Activated T-helper 1 cell treated with anti-CD3 and anti-CD28 coated beads, Interleukin-12 subunit alpha, Interleukin-12 subunit beta, Interleukin-2, Interleukin-4 antibody, amounts not matched to agents 30 ng/mL and 10 ng/mL and 1 ng/mL, durations not matched to agents 14 hours and 24 hours and 36 hours (primary cell): Measurements from ENCODE around the gene DAZAP2. TPM values are rescaled to one million over a fixed set of nuclear protein-coding genes. Genes with fewer than 3 reads are reported as not detected.

Experiments
- DNase-seq: peaks from one replicate; pipeline ENCODE4 v3.0.0; 2021; ENCODE audit warnings: low spot score
- H3K27ac Mint-ChIP-seq: one replicate; pipeline ENCODE4 v1.8.0; 2021; ENCODE audit warnings: mild to moderate bottlenecking, mixed read lengths
- H3K27me3 Mint-ChIP-seq: one replicate; pipeline ENCODE4 v1.8.0; 2022; ENCODE audit warnings: mild to moderate bottlenecking, moderate library complexity, mixed read lengths; ENCODE audit not compliant: insufficient read depth
- H3K36me3 Mint-ChIP-seq: one replicate; pipeline ENCODE4 v1.8.0; 2021; ENCODE audit warnings: low read depth, mixed read lengths
- H3K4me1 Mint-ChIP-seq: one replicate; pipeline ENCODE4 v1.8.0; 2021; ENCODE audit warnings: low read depth, mixed read lengths
- H3K4me3 Mint-ChIP-seq: one replicate; pipeline ENCODE4 v1.8.0; 2021; ENCODE audit warnings: mild to moderate bottlenecking, moderate library complexity, mixed read lengths
- H3K9me3 Mint-ChIP-seq: one replicate; pipeline ENCODE4 v1.8.0; 2021; ENCODE audit warnings: mixed read lengths
- intact Hi-C: fragments of 100-400 bp; cut with micrococcal nuclease; formaldehyde crosslinking; loops from one replicate; pipeline ENCODE4 v1.15.1; 2024
- total RNA-seq: library from RNA; stranded (reverse); gene quantifications from 2 replicates; pipeline ENCODE4 v1.2.3, GENCODE V29; 2022

DAZAP2 gene
- 163 and 169 TPM in 2 replicates for total RNA-seq

GRCh38 chr12:51238510-51239334 lies at the start of gene DAZAP2:
DAZAP2 (plus strand) TSS chr12:51238826; CDS start chr12:51238908, 82 bp downstream.
- H3K4me1 Mint-ChIP-seq = peaks cover 45% of the 10 kb centered on the region
- no peaks in the 10 kb centered on the region for H3K27me3 Mint-ChIP-seq
- peak within 1 kb of the TSS; percentile 91 for H3K4me3 Mint-ChIP-seq
- peak within 1 kb of the TSS; percentile 99 for H3K27ac Mint-ChIP-seq
- peak; percentile 92 for DNase-seq
- H3K36me3 Mint-ChIP-seq = peaks cover 32% of the 10 kb centered on the region
- intact Hi-C loops = loop anchor here (1.0 to 2.0 kb wide), 10 partner anchors 20 to 838 kb away; partner anchors contain the start of genes ATF1, CSRNP2, LARP4 and LETMD1
- H3K9me3 Mint-ChIP-seq = no peaks in the 10 kb centered on the region

GRCh38 chr12:51189790-51190355 lies 48.8 kb upstream of the DAZAP2 start:
- DNase-seq = no peak
- intact Hi-C loops = no loop called here
- H3K9me3 Mint-ChIP-seq = no peaks in the 10 kb centered on the region
- no peak overlapping the region for H3K27ac Mint-ChIP-seq
- no peaks in the 10 kb centered on the region for H3K27me3 Mint-ChIP-seq
- no peaks in the 10 kb centered on the region for H3K36me3 Mint-ChIP-seq
- H3K4me1 Mint-ChIP-seq = no peaks in the 10 kb centered on the region
- H3K4me3 Mint-ChIP-seq = no peak overlapping the region

- Mint-ChIP-seq H3K27me3 (no peaks in the 10 kb centered on the region), H3K27ac (no peak overlapping the region), H3K9me3 (no peaks in the 10 kb centered on the region), H3K4me1 (no peaks in the 10 kb centered on the region), H3K4me3 (no peak overlapping the region), H3K36me3 (no peaks in the 10 kb centered on the region)
- no peak for DNase-seq
- intact Hi-C loops = no loop called here
Measured at GRCh38 chr12:51190820-51191219, 47.8 kb upstream of the DAZAP2 start.

- intact Hi-C loops = no loop called here
- H3K4me3 Mint-ChIP-seq = no peak overlapping the region
- H3K27me3 Mint-ChIP-seq = no peaks in the 10 kb centered on the region
- H3K27ac Mint-ChIP-seq = no peak overlapping the region
- no peaks in the 10 kb centered on the region for H3K9me3 Mint-ChIP-seq
- H3K4me1 Mint-ChIP-seq = no peaks in the 10 kb centered on the region
- H3K36me3 Mint-ChIP-seq = no peaks in the 10 kb centered on the region
- no peak for DNase-seq
Measured at GRCh38 chr12:51191516-51192283, 46.9 kb upstream of the DAZAP2 start.

GRCh38 chr12:51192284-51192671 lies 46.3 kb upstream of the DAZAP2 start:
- Mint-ChIP-seq H3K36me3 (no peaks in the 10 kb centered on the region), H3K4me1 (no peaks in the 10 kb centered on the region), H3K4me3 (no peak overlapping the region), H3K9me3 (no peaks in the 10 kb centered on the region), H3K27me3 (no peaks in the 10 kb centered on the region), H3K27ac (no peak overlapping the region)
- intact Hi-C loops = no loop called here
- DNase-seq = no peak

- H3K4me3 Mint-ChIP-seq = no peak overlapping the region
- no peak for DNase-seq
- no peaks in the 10 kb centered on the region for H3K36me3 Mint-ChIP-seq
- H3K9me3 Mint-ChIP-seq = no peaks in the 10 kb centered on the region
- intact Hi-C loops = no loop called here
- no peak overlapping the region for H3K27ac Mint-ChIP-seq
- no peaks in the 10 kb centered on the region for H3K4me1 Mint-ChIP-seq
- no peaks in the 10 kb centered on the region for H3K27me3 Mint-ChIP-seq
Measured at GRCh38 chr12:51195841-51196240, 42.8 kb upstream of the DAZAP2 start.

GRCh38 chr12:51196547-51196946 lies 42.1 kb upstream of the DAZAP2 start:
- H3K27me3 Mint-ChIP-seq = no peaks in the 10 kb centered on the region
- H3K4me1 Mint-ChIP-seq = no peaks in the 10 kb centered on the region
- no peak overlapping the region for H3K27ac Mint-ChIP-seq
- no peak overlapping the region for H3K4me3 Mint-ChIP-seq
- no peaks in the 10 kb centered on the region for H3K9me3 Mint-ChIP-seq
- H3K36me3 Mint-ChIP-seq = no peaks in the 10 kb centered on the region
- intact Hi-C loops = no loop called here
- no peak for DNase-seq

GRCh38 chr12:51197736-51198567 lies 40.7 kb upstream of the DAZAP2 start:
- no peaks in the 10 kb centered on the region for H3K9me3 Mint-ChIP-seq
- no peak for DNase-seq
- intact Hi-C loops = no loop called here

GRCh38 chr12:51198568-51199365 lies 39.9 kb upstream of the DAZAP2 start:
- no peaks in the 10 kb centered on the region for H3K9me3 Mint-ChIP-seq

More at GRCh38 chr12:51197736-51198567, 40.7 kb upstream of the DAZAP2 start:
- Mint-ChIP-seq H3K27me3 (no peaks in the 10 kb centered on the region), H3K4me3 (no peak overlapping the region), H3K4me1 (peaks cover 3% of the 10 kb centered on the region), H3K27ac (no peak overlapping the region), H3K36me3 (no peaks in the 10 kb centered on the region)

GRCh38 chr12:51199366-51199945 lies 39.2 kb upstream of the DAZAP2 start:
- peaks cover 11% of the 10 kb centered on the region for H3K4me1 Mint-ChIP-seq
- H3K36me3 Mint-ChIP-seq = no peaks in the 10 kb centered on the region
- no peak overlapping the region for H3K27ac Mint-ChIP-seq
- DNase-seq = no peak
- no peaks in the 10 kb centered on the region for H3K9me3 Mint-ChIP-seq
- intact Hi-C loops = no loop called here
- H3K27me3 Mint-ChIP-seq = no peaks in the 10 kb centered on the region
- H3K4me3 Mint-ChIP-seq = no peak overlapping the region

More at GRCh38 chr12:51198568-51199365, 39.9 kb upstream of the DAZAP2 start:
- H3K27ac Mint-ChIP-seq = no peak overlapping the region
- no peaks in the 10 kb centered on the region for H3K27me3 Mint-ChIP-seq
- no peak for DNase-seq
- intact Hi-C loops = no loop called here
- H3K4me1 Mint-ChIP-seq = peaks cover 11% of the 10 kb centered on the region
- H3K36me3 Mint-ChIP-seq = no peaks in the 10 kb centered on the region
- H3K4me3 Mint-ChIP-seq = no peak overlapping the region

- Mint-ChIP-seq H3K36me3 (no peaks in the 10 kb centered on the region), H3K4me1 (peaks cover 11% of the 10 kb centered on the region), H3K27me3 (no peaks in the 10 kb centered on the region), H3K27ac (no peak overlapping the region), H3K9me3 (no peaks in the 10 kb centered on the region), H3K4me3 (no peak overlapping the region)
- intact Hi-C loops = no loop called here
- no peak for DNase-seq
Measured at GRCh38 chr12:51200156-51200555, 38.5 kb upstream of the DAZAP2 start.
